ENCODE data around the gene EHMT2.

DNA sequence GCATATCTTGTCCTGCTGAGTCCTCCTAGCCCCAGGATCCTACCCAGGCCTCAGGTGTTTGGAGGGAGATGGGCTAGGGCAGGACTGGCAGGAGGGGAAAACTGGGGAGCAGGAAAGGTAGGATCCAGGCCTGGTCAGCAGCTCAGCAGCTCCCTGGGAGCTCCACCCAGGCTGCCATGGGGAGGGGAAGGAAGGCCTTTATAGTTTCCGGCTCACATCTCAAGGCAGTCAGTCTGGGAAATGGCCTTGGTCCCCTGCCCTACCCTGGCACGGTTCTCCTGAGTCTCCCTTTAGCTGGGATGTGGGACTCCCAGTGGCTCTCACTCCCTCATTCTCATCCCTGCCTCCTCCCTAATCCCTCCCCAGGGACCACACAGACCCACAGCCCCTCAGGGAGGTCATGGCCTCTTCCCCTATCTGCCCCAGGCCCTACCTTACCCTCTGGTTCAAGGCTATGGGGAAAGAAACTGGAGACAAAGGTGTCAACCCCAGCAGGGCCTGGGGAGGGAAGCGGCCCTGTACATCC, 20.3 kb downstream of the EHMT2 start:
- TF ChIP-seq EZH2 (IDR thresholded peaks at IDR 0.05; ENCODE audit: low read length, missing control alignments), result no peak
- TF ChIP-seq, protein P1, sequence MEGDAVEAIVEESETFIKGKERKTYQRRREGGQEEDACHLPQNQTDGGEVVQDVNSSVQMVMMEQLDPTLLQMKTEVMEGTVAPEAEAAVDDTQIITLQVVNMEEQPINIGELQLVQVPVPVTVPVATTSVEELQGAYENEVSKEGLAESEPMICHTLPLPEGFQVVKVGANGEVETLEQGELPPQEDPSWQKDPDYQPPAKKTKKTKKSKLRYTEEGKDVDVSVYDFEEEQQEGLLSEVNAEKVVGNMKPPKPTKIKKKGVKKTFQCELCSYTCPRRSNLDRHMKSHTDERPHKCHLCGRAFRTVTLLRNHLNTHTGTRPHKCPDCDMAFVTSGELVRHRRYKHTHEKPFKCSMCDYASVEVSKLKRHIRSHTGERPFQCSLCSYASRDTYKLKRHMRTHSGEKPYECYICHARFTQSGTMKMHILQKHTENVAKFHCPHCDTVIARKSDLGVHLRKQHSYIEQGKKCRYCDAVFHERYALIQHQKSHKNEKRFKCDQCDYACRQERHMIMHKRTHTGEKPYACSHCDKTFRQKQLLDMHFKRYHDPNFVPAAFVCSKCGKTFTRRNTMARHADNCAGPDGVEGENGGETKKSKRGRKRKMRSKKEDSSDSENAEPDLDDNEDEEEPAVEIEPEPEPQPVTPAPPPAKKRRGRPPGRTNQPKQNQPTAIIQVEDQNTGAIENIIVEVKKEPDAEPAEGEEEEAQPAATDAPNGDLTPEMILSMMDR (conservative IDR thresholded peaks at IDR 0.05 in 1 of 2, IDR thresholded peaks at IDR 0.05 in 1 of 2; ENCODE audit: low read depth in 1 of 2, low read length in 2 of 2), result no peak
